HG03521 (cell line): ENCODE data around the gene MRPL51.

ENCODE experiments used
- ATAC-seq: cut with Tn5 transposase; IDR thresholded peaks from one replicate; pipeline ENCODE4 v1.9.1; 2021; ENCODE audit warnings: mild to moderate bottlenecking, moderate library complexity; ENCODE audit not compliant: unreplicated experiment

MRPL51 gene

DNA sequence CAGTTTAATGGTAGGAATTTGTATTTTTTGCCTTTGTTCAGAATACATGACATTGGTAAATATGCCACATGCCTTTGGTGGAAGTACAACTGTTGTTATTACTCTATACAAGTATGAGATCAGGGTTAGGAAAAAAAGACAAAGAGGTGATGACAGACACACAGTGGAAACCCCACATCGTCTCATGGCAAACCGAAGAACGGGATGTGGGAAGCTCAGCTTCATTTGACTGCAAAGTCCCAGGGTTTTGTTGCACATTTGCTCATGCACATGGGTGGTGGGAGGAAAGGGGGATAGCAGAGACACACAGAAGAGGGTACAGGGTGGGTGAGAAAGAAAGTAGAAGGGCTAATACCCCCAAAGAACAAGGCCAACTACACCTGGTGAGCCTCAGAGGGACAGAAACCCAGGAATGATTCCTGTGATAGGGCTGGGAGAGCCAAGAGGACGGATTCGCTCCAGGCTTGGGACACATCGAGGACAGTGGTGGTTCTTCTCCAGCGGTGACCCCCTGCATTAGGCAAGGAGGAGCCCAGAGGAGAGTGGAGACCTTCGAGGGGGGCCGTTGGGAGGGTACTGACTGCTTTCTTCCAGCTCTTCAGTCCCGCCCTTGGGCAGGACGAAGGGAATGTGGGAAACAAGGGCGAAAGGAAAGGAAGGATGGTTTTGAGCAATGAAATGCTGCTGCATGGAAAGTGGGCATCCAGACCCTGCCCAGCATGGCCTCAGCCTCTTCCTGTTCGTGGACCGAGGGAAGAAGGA lies 30.6 kb downstream of the MRPL51 start:
- ATAC-seq: no peak

DNA sequence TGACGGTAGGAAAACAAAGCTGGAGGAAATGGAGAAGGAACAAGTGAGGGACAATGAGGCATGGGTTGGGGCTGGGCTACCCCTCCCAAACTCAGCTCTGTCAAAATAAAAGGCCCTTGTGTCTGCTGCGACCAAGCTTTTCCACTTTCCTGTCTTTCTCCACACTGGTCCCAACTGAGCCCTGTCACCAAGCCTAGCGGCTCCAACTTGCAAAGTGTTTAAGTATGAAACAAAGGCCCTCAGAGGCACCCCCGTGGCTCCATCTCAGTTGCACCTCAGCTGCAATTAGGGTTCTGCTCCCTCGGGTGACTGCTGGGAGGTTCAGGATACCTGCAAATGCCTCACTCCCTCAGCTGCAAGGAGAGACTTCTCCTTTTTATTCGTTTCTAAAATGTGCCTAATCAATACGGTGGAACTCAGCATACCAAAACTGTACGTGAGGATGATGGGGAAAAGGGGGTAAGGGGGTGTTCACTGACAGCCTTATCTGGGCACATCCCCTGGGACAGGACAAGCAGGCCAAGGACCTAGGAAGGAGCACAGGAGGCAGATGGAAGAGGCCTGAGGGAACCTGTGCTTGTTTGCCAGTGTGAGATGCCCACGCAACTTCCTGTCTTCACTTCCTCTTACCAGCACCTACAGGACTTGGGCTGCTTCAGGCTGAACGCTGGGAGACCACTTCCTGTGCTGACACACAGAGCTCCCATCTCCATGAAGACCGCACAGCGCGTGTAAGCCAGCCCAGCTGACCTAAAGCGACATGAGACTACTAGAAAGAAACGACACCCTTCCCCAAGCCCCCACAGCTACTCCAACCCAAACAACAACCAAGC lies 31.4 kb downstream of the MRPL51 start:
- peak; percentile 80 for ATAC-seq

GRCh38 chr12:6460751-6461371 lies 32.2 kb downstream of the MRPL51 start:
- no peak for ATAC-seq

DNA sequence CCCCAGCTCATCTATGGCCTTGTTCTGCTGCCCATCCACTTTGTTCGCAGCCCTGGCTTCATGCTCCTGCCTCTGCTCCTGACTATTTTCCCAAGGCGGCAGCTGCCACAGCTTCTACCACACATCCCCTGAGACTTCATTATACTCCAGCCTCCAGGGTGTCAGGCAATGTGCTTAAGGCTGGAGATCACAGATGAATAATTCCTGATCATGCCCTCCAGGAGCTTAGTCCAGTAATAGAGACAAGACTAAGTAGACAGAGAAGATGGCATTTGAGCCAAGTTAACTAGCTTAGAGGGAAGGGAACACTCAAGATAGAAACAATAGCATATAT lies 34.1 kb downstream of the MRPL51 start:
- ATAC-seq: no peak

DNA sequence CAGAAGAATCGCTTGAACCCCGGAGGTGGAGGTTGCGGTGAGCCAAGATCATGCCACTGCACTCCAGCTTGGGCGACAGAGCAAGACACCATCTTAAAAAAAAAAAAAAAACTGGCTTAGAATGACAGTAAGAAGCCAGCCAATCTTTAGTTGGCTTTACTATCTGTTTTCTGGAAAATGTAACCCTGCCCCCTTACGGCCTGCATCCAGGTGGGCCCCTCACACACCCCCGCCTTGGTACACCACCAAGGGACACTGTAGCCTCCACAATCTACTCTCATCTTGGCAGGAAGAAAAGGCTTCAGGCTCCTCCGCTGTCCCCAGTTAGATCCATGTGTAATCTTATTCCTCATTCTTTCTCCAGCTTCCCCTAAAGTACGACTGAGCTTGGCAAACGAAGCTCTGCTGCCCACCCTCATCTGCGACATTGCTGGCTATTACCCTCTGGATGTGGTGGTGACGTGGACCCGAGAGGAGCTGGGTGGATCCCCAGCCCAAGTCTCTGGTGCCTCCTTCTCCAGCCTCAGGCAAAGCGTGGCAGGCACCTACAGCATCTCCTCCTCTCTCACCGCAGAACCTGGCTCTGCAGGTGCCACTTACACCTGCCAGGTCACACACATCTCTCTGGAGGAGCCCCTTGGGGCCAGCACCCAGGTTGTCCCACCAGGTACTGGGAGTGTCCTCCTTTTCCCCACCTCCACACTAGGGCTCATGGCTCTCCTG lies 34.6 kb downstream of the MRPL51 start:
- ATAC-seq: no peak

DNA sequence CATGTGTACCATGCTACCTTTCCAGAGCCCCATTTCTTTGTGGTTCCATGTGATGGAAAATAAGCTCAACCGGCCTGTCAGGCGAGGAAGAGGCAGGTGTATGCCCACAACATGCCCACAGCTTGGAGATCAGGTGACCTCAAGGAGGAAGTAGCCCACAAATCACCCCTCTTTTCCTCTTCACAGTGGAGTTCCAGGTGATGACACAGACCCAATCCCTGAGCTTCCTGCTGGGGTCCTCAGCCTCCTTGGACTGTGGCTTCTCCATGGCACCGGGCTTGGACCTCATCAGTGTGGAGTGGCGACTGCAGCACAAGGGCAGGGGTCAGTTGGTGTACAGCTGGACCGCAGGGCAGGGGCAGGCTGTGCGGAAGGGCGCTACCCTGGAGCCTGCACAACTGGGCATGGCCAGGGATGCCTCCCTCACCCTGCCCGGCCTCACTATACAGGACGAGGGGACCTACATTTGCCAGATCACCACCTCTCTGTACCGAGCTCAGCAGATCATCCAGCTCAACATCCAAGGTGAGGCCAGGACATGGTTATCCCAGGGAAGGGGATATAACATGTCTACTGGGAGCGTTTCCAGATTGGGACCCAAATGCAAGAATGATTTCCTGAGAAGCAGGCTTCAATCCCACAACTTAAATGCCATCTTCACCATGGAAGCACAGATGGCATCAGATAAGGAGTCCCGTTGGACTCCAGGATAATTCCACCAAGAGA lies 35.7 kb downstream of the MRPL51 start:
- no peak for ATAC-seq

DNA sequence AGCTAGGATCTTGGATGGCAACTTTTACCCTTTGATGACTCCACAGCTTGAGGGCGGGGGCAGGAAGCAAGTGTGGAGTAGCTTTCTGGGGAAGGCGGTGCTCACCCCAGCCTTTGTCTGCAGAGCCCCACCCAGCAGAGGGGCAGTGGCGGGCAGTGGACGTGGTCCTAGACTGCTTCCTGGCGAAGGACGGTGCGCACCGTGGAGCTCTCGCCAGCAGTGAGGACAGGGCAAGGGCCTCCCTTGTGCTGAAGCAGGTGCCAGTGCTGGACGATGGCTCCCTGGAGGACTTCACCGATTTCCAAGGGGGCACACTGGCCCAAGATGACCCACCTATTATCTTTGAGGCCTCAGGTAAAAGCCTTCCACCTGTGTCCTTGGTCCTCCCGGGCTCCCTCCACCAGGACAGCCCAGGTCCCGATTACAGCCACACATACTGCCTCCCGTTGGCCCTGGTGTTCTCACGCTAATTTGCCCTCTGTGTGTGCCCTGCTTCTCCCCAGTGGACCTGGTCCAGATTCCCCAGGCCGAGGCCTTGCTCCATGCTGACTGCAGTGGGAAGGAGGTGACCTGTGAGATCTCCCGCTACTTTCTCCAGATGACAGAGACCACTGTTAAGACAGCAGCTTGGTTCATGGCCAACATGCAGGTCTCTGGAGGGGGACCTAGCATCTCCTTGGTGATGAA lies 40.0 kb downstream of the MRPL51 start:
- ATAC-seq: no peak

GRCh38 chr12:6452245-6452943 lies 40.7 kb downstream of the MRPL51 start:
- no peak for ATAC-seq

- ATAC-seq: peak; percentile 70
Observed at GRCh38 chr12:6451348-6452244, 41.5 kb downstream of the MRPL51 start, which contains the start of gene TAPBPL. Gene TAPBPL (plus strand): TSS chr12:6452042. CDS start chr12:6452249, 207 bp downstream.

DNA sequence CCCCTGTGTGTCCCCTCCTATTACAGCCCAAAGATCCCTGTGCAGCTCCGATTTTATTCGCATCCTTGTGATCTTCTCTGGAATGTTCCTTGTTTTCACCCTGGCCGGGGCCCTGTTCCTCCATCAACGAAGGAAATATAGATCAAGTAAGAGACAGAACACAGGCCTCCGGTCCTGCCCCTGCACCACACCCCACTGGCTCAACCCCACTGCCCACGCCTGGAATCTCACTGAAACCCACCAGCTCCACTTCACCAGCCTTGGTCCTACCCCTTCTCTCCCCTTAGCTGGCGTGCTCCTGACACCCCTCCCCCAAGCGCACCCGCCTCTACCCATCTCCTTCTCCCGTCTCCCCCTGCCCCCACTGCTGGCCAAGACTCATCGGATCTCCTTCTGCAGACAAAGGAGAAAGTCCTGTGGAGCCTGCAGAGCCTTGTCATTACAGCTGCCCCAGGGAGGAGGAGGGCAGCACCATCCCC lies 42.2 kb downstream of the MRPL51 start:
- no peak for ATAC-seq

DNA sequence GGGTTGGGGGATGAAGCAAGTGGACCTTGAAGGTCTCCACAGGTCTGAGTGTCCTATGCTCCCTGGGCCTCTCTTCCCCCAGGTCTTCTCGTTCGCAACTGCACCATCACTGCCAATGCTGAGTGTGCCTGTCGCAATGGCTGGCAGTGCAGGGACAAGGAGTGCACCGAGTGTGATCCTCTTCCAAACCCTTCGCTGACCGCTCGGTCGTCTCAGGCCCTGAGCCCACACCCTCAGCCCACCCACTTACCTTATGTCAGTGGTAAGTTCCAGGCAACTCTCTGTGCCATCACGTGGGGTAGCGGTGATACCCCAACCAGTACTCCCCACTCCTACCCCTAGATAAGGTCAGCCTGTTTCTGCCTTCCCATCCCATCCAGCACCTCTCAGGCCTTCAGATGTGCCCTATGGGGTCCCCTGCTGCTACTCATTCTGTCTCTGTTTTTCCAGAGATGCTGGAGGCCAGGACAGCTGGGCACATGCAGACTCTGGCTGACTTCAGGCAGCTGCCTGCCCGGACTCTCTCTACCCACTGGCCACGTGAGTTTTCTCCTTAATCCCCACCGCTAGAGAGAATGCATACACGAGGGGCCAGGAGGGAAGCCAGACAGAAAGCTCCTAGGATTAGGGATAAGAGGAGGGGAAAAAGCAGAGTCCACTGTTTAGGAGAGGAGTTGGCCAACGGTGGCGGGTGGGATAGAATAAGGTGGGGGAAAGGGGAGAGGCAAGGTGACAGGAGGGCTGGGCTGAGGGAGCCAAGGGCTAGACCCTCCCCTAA lies 42.8 kb downstream of the MRPL51 start:
- no peak for ATAC-seq

DNA sequence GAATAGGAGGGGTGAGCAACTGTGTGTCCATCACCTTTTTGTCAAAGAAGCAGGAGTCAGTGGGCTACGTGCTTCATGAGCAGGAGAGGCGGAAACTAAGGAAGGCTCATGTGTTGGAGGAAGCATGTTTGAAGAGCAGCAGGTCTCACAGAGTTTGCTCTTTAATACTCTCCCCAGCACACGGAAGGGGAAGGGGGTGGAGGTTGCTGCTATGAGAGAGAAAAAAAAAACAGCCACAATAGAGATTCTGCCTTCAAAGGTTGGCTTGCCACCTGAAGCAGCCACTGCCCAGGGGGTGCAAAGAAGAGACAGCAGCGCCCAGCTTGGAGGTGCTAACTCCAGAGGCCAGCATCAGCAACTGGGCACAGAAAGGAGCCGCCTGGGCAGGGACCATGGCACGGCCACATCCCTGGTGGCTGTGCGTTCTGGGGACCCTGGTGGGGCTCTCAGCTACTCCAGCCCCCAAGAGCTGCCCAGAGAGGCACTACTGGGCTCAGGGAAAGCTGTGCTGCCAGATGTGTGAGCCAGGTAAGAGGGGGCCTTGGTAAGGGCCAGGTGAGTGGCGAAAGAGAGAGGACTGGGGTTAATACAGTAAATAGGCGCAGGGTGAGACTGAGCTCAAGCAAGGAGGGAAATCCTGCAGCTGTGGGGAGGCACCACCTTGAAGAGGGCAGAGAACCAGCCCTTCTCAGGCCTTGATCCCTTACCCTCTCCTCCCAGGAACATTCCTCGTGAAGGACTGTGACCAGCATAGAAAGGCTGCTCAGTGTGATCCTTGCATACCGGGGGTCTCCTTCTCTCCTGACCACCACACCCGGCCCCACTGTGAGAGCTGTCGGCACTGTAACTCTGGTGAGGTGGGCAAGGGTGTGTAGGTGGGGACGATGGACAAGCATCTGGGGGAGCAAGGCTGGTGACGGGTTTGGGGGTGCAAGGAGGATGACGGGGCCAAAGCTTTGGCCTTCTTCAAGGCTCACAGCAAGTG lies 48.1 kb downstream of the MRPL51 start, which contains the start of gene CD27:
Gene CD27, plus strand, starts transcription at position 252 of the 985 bp plus-strand sequence. Its CDS starts 141 bp downstream, at position 393.
- no peak for ATAC-seq

- no peak for ATAC-seq
Observed at GRCh38 chr12:6444031-6444430, 49.0 kb downstream of the MRPL51 start.

DNA sequence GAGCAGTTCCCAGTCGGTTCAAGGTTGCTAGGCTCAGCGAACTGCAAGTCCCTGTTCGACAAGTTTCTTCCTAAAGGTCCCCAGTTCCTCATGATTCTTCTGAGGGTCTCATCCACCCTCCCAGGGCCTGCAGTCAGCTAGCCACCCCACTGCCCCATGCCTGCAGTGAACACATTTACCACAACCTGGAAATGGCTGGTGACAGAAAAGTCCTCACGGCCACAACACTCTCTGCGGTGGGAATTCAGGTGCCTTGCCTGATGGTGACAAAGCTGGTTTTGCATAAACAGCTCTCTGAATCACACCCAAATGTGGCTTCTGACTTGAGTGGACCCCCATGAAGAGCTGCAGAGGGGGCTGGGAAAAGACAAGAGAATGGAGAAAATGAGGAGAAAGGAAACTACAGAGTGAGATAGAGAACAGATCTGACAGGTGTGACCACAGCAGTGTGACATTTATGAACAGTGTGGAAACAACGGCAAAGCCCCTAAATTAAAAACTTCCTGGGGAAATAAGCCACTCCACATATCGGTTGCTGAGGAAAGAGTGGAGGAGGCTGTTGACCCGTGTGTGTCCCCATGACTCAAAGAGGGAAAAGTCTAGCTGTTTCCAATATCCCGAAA lies 49.6 kb downstream of the MRPL51 start:
- ATAC-seq: no peak

DNA sequence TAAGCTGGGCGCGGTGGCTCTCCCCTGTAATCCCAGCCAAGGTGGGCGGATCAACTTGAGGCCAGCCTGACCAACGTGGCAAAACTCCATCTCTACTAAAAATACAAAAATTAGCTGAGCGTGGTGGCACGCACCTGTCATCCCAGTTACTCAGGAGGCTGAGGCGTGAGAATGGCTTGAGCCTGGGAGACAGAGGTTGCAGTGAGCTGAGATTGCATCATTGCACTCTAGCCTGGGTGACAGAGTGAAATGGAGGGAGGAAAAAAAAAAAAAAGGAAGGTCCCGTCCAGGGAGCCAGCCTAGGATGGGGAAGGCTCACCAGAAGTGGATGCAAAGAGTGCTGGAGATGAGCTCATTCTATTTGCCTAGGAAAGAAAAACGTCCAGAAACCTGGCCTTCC lies 50.2 kb downstream of the MRPL51 start:
- ATAC-seq: no peak
